Retina (tissue), 1 donor: Measurements from ENCODE around the gene CHRNE.
A peak's percentile ranks its signal among the peaks of the same experiment; 100 is the strongest.

ENCODE experiments used
- DNase-seq: peaks from one replicate; pipeline ENCODE4 v3.0.0-alpha.2; 2016

The CHRNE gene

GRCh38 chr17:4901648-4902344, 1.1 kb downstream of the CHRNE start:
- DNase-seq: peak; percentile 23

DNA sequence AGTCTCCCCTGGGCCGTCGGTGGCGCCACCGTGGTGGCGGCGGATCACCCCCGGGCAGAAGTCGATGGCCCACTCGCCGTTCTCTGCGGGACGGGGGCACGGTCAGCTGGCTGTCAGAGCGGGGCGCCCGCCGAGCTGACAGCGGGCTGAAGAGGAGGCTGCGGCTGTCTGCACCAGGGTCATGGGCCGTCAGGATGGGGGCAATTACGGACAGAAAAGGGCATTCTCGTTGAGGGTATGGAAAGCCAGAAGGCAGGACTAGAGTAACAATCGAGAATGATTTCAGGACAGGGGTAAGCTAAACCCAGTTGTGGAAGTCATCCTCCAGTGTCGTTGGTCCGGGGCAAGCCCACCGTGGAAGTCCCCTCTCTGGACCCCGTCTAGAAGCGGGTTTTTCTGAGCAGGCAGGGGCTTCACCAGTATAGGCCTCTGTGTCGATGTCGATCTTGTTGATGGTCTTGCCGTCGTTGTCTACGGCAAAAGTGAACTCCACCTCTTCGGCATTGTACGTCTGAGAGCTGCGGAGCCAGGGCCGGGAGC, 1.7 kb downstream of the CHRNE start:
- no peak for DNase-seq

GRCh38 chr17:4900231-4901107, 2.4 kb downstream of the CHRNE start:
- peak; percentile 80 for DNase-seq

DNA sequence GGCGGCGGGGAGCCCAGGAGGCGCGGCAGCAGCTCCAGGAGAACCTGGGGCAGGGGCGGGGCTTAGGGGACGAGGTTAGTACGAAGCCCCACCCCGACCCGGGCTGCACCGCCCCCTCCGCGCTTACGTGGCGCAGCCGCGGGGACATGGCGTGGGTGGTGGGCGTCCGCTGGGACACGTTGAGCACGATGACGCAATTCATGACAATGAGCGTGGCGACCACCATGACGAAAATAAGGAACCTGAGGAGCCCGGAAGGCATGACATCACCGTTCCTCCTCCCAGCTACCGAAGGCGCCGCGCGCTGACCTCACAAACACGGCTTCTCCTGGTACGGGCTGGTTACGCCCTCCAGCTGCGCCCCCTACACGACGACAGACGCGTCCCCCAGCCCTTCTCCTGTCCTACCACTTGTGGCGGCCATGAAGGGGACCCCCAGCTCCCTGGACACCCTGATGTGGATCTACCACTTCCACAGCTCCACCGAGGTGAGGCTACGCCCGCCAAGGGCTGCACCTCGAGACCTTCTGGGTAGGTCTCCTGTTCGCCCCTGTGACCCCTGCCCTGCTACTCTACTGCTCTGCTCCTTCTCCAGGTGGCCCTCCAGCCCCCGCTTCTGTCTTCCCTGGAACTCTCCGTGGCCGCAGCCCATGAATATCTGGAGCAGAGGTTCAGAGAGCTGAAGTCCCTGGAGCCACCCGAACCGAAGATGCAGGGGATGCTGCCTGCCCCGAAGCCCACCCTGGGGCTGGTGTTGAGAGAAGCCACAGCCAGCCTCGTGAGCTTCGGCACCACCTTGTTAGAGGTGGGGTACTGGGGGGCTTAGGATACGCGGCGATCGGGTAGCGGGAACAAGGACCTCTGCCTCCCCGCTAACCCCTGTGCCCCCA, 3.3 kb downstream of the CHRNE start, which contains the start of gene C17orf107:
Gene C17orf107 (plus strand): TSS at position 196 of the 890 bp plus-strand sequence. CDS start 227 bp downstream, at position 423.
- DNase-seq: peak; percentile 77

- no peak for DNase-seq
Measured at GRCh38 chr17:4898927-4899326, 4.0 kb downstream of the CHRNE start.

DNA sequence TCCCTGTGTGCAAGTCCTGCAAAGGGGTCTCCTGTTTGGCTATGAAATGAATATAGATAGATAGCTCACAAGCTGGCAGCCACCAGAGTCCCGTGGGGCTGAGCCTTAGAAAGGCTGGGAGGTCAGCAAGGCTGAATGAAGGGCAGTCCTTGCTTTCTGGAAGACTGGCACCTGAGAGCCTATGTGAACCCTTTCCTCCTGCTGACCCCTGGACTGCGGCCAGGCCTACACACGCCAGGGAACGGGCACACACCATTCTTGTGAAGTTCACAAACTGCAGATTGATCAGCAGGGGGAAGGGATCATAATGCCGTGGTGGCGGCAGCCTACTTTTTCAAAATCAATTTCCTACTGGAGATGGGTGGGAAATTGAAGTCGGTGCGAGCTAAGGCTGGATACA, 4.5 kb downstream of the CHRNE start:
- DNase-seq: peak; percentile 27

GRCh38 chr17:4897785-4898184, 5.1 kb downstream of the CHRNE start:
- DNase-seq: no peak

GRCh38 chr17:4897198-4897687, 5.7 kb downstream of the CHRNE start:
- no peak for DNase-seq

GRCh38 chr17:4896332-4897197, 6.3 kb downstream of the CHRNE start:
- no peak for DNase-seq

- DNase-seq: no peak
Measured at GRCh38 chr17:4895657-4896331, 7.1 kb downstream of the CHRNE start.

DNA sequence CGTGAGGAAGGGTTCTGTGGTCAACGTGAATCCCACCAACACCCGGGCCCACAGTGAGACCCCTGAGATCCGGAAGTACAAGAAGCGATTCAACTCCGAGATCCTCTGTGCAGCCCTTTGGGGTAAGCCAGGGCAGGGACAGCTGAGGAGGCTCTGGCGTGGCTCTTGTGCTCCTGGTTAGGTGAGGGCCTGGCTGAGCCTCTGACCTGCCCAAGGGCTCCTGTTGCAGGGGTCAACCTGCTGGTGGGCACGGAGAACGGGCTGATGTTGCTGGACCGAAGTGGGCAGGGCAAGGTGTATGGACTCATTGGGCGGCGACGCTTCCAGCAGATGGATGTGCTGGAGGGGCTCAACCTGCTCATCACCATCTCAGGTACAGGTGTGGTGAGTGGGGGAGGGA, 7.8 kb downstream of the CHRNE start:
- DNase-seq: no peak

- no peak for DNase-seq
Measured at GRCh38 chr17:4893721-4894560, 9.0 kb downstream of the CHRNE start.

GRCh38 chr17:4893272-4893671, 9.6 kb downstream of the CHRNE start:
- DNase-seq: no peak

DNA sequence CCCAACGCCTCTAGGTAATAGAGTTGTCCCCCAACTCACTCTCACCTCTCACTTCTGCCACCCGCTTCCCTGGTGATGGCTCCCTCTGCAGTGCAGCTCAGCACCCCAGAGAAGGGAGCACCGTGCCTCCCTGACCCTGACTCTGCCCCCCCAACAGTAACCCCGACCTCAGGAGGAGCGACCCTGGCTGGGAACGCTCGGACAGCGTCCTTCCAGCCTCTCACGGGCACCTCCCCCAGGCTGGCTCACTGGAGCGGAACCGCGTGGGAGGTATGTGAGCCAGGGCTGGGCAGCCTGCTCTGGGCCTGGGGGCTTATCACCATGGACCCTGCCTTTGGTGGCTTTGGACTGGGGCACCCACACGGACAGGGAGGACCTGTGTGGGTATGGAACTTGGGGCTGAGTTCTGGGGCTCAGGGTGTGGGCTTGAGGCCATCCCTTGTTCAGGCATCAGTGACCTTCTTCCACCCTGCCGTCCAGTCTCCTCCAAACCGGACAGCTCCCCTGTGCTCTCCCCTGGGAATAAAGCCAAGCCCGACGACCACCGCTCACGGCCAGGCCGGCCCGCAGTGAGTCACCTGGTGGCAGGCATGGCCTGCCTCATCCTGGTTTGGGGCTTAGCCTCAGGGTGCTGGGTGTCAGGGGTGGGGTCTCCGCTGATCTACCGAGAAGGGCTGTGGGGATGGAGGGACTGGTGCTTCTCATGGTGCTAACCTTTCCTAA, 10.2 kb downstream of the CHRNE start:
- no peak for DNase-seq

- DNase-seq: no peak
Measured at GRCh38 chr17:4891411-4892410, 11.2 kb downstream of the CHRNE start.

- DNase-seq: no peak
Measured at GRCh38 chr17:4887581-4887980, 15.3 kb downstream of the CHRNE start.

GRCh38 chr17:4886830-4887229, 16.1 kb downstream of the CHRNE start:
- DNase-seq: no peak

DNA sequence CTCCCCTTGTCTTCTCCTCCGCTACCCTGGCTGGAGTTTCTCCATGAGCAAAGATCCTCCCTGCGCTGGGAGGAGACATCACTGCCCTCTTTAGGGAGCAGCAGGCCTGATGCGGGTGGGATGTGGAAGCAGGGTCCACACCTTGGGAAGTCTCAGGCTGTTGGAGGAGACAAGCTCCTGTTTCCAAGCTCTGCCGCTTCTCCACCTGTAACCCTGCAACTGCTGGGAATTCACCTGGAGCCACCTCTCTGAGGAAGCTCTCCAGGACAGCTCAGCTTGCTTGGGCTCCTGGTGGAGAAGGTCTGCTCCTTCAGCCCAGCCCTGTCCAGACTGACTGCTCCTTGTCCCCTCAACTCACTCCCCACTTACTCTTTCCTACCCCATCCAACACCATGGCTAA, 18.4 kb downstream of the CHRNE start:
- DNase-seq: no peak
